ENCODE data around the gene CXCR6.
"Not testable (repeated sequence)": the region's sequence is repeated elsewhere in the genome, so short reads cannot be mapped to it uniquely, and the experiment has no call there.

CXCR6 gene

DNA sequence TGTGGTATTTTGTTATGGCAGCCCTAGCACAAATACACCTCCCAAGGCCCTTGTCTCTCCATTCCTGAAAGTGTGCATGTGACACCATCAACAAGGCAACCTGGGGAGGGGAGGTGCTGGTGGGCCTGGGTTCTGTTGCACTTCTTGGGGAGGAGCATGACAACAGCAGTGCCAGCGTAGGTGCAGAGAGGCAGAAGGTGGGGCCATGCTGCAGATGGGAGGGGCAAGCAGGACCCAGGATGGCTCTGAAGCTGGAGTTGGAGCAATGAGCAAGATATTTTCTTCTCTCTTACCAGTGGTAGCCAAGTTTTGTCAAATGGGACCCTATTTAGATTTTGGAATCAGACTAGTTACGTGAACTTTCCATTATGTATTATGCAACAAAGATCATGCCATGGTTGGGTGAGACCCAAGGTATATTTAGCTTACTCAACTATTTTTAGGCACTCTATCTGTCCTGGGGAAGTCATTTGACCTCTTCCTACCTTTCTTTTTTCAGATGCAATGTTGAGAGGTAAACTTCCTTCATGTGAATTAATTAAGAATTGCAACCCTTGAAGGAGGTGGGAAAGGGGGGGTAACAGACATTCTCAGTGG is 49.0 kb downstream of the CXCR6 start:
- no peak for DNase-seq

DNA sequence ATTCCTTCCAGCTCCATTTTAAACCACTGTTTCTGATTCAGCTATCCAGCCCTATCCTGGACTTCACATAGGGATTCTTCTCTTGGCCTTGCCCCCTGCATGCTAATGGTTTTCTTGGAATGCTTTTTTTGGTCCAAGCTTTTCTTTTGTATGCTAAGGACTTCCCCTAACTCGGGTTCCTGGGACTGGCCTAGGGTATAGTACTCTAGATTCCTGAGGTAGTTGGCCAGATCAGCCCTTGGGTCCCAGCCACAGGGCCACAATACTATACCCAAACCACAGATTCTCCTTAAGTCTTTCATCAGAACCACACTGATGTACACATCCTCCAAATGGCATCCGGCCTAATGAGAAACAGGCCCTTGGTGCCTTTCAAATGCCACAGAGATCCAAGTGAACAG is 49.6 kb downstream of the CXCR6 start:
- no peak for DNase-seq

DNA sequence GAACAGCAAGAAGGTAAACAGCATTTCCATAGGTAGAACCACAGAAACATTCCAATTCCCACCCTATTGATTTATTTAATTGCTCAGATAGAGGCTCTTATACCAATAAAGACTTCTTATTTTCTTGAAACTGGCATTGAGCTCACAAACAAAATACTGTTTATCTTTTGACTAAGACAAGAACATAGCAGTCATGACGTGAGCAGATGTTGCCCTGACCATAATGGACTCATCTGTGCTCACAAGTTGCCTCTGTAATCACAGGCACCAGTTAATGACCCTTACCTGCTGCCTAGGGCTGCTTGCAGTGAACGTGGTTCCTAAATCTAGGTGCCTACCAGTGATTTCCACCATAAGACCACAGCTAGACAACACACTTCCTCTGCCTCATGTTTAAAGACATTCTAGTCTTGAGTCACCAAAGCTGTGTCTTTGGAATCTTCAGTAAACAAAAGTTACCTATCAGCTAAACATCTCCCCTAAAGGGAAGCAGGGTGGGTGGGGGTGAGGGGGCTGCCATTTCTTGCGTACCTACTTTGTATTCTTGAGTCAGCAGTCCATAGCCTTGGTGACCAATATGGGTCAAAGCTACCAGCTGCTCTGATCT is 50.3 kb downstream of the CXCR6 start:
- no peak for DNase-seq

DNA sequence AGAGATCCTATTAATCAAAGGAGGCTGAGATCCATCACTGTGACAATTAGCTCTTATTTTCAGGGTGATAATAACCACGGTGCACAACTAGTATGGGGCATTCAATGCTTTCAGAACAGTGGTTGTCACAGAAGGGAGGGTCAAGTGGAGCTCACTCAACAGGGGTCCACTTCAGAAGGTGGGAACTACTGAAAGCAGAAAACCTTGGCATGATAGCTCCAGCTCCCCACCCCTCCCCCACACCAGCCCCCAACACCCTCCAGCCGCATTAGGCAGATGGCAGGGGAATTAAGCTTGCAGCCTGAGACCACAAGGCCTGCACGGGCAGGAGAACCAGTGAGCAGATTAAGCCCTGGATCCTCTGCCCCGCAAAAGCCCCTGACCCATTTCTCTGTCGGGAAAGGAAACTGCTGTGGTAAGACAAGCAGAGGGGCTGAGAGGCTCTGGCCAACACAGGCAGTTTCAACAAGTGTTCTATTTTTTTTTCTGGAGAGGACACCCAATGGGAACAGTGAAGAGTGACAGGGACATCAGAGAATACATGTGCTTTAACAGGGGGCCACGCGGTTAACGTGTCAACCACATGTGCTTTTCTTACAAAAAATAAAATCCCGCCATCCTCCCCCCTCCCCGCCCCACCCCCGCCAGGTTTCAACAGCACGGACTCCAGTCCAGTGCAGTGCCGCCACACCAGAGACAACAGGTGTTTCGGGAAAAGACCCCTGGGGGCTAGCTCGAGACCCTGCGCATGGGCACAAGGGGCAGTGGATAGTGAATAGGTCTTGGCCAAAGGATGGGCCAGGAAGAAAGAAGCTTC is 51.4 kb downstream of the CXCR6 start:
- DNase-seq: no peak

DNA sequence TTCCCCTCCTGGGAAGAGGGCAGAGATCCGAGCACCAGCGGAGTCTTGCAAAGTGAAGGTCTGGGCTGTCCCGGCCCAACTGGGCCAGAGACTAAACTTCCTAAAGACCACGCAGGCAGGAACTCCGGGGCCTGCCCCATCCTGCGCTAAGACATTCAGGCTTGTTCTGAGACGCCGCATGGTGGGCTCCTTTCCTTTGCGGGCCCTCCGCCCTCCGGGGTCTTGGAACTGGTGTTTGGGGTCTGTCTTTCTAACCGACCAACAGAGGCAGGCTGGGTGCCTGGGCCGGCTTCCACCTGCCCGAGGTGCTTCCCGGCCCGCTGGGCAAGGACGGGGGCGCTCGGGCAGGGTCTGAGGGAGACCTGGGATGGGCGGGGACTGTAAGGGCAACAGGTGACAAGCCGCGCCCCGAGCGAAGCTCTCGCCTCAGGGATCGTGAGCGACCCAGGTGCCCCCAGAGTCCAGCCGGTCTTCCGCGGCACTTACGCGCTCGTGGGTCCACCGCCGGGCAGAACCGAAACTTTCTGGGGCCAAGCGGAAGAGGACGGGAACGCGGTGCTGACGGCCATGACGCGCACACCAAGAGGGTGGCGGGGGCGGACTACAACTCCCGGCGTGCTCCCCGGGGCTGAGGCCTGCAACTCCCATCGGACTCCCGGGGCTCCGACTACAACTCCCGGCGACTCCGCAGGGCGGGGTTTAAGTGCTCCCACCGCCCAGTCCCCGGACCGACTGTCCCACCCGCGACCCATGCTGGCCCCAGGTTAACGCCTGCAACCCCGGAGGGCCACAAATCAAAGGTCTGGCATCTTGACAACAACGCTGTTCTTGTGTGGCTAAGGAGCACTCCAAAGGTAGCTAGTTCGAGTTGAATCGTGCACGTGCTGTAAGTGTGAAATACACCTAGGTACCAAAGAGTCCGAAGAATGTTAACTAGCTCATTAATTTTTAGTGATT is 52.2 kb downstream of the CXCR6 start, which contains the start of gene FYCO1:
Gene FYCO1, minus strand, starts transcription at position 589 of the 957 bp plus-strand sequence. CDS start 10,914 bp downstream, outside the sequence.
- DNase-seq: peak; percentile 67

DNA sequence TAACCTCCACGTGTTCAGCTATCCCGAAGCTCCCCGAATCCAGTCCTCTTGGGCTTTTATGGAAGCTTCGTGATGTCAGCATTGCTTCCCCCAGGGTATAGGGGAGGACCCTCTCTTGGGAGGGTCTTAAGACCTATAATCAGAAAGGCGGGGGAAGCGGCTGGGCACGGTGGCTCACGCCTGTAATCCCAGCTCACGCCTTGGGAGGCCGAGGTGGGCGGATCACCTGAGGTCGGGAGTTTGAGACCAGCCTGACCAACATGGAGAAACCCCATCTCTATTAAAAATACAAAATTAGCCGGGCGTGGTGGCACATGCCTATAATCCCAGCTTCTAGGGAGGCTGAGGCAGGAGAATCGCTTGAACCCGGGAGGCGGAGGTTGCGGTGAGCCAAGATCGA is 54.2 kb downstream of the CXCR6 start:
- not testable (repeated sequence) for DNase-seq

DNA sequence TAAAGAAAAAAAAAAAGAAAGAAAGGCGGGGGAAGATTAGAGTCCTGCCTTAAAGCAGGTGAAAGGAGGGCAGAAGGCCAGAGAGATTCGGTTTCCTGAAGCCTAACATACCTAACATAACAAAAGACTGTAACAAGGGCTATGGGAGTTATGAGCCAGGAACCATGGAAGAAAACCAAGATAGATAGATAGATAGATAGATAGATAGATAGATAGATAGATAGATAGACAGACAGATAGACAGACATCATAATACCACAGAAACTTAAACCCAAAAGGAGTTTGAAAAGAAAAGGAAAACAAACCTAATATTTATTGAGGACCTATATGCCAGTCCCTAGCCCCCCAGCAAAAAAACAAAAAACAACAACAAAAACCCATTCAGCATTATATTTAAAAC is 54.7 kb downstream of the CXCR6 start:
- no peak for DNase-seq
